Skeletal muscle tissue (tissue), 4 donors: ENCODE results near the gene PRDM7. TPM values are rescaled to one million over a fixed set of nuclear protein-coding genes. Genes with fewer than 3 reads are reported as not detected.

Experiments used
- H3K27ac ChIP-seq: one replicate; pipeline ENCODE4 v1.7.0; 2013; ENCODE audit warnings: mild to moderate bottlenecking, low read depth, low read length, inconsistent platforms
- H3K27me3 ChIP-seq, 3 donors: one replicate each; pipeline ENCODE4 v1.7.0; 2013; ENCODE audit warnings: low read length in 3 of 3; ENCODE audit not compliant: control insufficient read depth in 3 of 3, insufficient read depth in 3 of 3
- H3K36me3 ChIP-seq, 3 donors: one replicate each; pipeline ENCODE4 v1.7.0; 2013; ENCODE audit warnings: low read length in 3 of 3; ENCODE audit not compliant: control insufficient read depth in 3 of 3, insufficient read depth in 3 of 3
- H3K4me1 ChIP-seq, 3 donors: one replicate each; pipeline ENCODE4 v1.7.0; 2013; ENCODE audit warnings: low read length in 3 of 3, mild to moderate bottlenecking in 3 of 3; ENCODE audit not compliant: control insufficient read depth in 3 of 3, insufficient read depth in 3 of 3
- H3K4me3 ChIP-seq, 3 donors: one replicate each; pipeline ENCODE4 v1.7.0; 2013; ENCODE audit warnings: low read length in 3 of 3
- H3K9ac ChIP-seq, 3 donors: one replicate each; pipeline ENCODE4 v1.7.0; 2013; ENCODE audit warnings: low read length in 3 of 3, mild to moderate bottlenecking in 3 of 3, moderate library complexity in 2 of 3, low read depth in 1 of 3
- H3K9me3 ChIP-seq, 3 donors: one replicate each; pipeline ENCODE4 v1.7.0; 2013; ENCODE audit warnings: low read length in 3 of 3; ENCODE audit not compliant: control insufficient read depth in 3 of 3
- total RNA-seq: library from RNA; depleted of rRNA; stranded (reverse); fragments of >200 nt; gene quantifications from one replicate; pipeline ENCODE4 v1.2.3, GENCODE V29; 2014
- donor health status: Osteomylitis.

PRDM7 gene
- total RNA-seq, 1 donor from 2014 or later = not detected

DNA sequence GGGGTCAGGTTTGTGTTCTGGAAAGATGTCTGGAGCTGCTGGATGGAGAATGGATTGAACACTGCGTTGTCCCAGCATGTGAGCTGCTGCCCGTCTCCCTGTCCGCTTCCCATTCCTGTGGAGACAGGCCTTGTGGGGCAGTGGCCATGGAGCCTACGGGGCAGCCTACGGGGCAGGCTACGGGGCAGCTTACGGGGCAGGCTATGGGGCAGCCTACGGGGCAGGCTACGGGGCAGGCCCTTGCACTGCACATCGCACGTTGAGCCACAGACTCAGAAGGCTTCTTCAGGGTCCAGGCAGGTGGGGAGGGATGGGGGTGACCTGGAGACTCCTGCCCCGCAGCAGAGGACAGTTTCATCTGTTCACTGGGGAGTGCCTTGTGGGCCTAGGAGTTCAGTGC lies 48.1 kb downstream of the PRDM7 start:
- H3K36me3 ChIP-seq = peaks cover 14 to 28% (median 19%) of the 10 kb centered on the region in 3 donors
- no peak overlapping the region for H3K9ac ChIP-seq
- H3K4me3 ChIP-seq = no peak overlapping the region
- H3K4me1 ChIP-seq = no peaks in the 10 kb centered on the region
- no peak overlapping the region for H3K27ac ChIP-seq
- no peaks in the 10 kb centered on the region for H3K9me3 ChIP-seq
- no peaks in the 10 kb centered on the region for H3K27me3 ChIP-seq

DNA sequence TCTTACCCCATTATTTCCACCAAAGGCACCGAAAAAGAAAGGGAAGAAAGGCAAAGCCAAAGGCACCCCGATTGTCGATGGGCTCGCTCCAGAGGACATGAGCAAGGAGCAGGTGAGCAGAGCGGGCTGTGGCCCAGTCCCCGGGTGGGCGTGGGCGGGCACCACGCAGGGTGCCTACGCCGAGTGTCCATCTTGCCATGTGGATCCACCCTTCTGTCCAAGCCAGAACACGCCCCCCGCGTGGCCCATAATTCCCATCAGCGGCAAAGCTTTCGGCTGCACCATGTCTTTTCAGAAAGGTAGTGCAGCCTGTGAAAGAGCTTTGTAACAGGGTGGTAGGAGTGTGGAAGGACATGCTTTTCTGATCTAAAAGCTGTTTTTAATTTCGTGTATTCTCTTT lies 49.5 kb downstream of the PRDM7 start:
- Histone ChIP-seq H3K9me3 (no peaks in the 10 kb centered on the region), H3K36me3 (peaks cover 14 to 19% (median 16%) of the 10 kb centered on the region in 3 donors), H3K27ac (no peak overlapping the region), H3K9ac (no peak overlapping the region), H3K4me1 (peaks cover 7 to 9% (median 8%) of the 10 kb centered on the region in 3 donors), H3K4me3 (no peak overlapping the region), H3K27me3 (no peaks in the 10 kb centered on the region)

DNA sequence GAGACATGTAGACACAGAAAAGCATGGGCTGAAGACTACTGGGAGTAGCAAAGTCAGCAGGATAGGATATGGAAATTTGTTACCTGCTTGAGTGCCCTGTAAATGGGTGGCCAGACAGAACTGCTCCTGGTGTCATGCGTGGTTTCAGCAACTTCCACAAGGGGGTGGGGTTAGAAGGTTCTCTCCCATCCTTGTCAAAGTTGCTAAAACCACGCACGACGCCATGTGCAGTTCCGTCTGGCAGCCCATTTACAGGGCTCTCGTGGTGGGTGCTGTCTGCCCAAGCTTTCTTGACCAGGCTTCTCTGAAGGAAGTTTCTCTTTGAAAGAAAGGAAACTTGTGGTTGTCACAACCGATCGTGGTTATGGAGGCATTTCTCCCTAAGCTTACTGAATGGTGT lies 51.0 kb downstream of the PRDM7 start:
- Histone ChIP-seq H3K4me1 (peaks cover 14 to 21% (median 19%) of the 10 kb centered on the region in 3 donors), H3K27ac (no peak overlapping the region), H3K36me3 (peaks cover 4 to 9% (median 6%) of the 10 kb centered on the region in 3 donors), H3K9ac (no peak overlapping the region), H3K9me3 (no peaks in the 10 kb centered on the region), H3K4me3 (no peak overlapping the region), H3K27me3 (no peaks in the 10 kb centered on the region)

GRCh38 chr16:90023078-90023447 lies 54.1 kb downstream of the PRDM7 start:
- peak overlapping the region; percentile 77 to 81 (median 81) for H3K9ac ChIP-seq
- peak overlapping the region; percentile 78 to 85 (median 79) for H3K4me3 ChIP-seq
- H3K4me1 ChIP-seq = peaks cover 32 to 35% (median 33%) of the 10 kb centered on the region in 3 donors
- H3K36me3 ChIP-seq = peaks cover 0 to 1% (median 0%) of the 10 kb centered on the region in 3 donors
- H3K27me3 ChIP-seq = no peaks in the 10 kb centered on the region
- H3K9me3 ChIP-seq = no peaks in the 10 kb centered on the region
- peak overlapping the region; percentile 60 for H3K27ac ChIP-seq

DNA sequence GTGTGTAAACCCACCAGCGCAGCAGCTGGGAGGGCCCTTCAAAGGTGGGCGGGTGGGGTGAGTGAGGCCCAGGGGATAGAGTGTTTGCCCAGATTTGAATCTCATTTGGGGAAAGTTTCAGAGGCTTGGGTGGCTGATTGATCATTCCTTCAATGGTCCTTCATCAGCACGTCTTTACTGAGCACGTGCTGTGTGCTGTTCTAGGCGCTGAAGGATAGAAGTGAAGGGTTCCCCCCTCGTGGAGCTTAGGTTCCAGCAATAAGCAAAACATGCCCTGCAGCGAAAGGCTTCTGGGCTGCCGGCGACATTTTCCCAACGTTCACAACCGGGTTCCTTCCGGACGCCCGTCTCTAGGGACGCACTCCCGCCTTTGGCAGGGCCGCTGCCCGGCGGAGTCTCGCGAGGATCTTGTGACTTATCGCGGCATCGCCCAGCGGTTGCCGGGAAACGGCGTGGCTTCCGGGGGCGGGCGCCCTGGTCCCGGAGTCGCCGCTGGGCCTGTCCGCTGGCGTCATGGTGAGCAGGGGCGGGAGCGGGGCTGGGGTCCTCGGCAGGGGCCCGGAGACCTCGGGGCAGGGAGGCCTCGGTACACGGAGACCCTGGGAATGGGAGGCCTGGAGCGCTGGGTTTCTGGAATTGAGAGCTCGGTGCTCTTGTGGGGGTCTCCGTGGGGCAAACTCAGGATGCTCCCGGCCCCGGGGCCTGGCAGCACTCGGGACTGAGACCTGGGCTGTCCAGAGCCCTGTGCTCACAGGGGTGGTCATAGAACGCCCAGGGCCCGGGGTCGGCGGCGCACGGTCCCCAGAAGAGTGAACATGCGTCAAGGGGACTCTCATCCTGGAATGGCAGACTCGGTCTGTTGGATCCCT lies 54.7 kb downstream of the PRDM7 start:
- H3K27me3 ChIP-seq = no peaks in the 10 kb centered on the region
- no peaks in the 10 kb centered on the region for H3K9me3 ChIP-seq
- H3K9ac ChIP-seq = peak overlapping the region; percentile 77 to 81 (median 81)
- peaks cover 32 to 38% (median 36%) of the 10 kb centered on the region in 3 donors for H3K4me1 ChIP-seq
- H3K27ac ChIP-seq = peak overlapping the region; percentile 60
- peak overlapping the region; percentile 78 to 85 (median 79) for H3K4me3 ChIP-seq
- no peaks in the 10 kb centered on the region for H3K36me3 ChIP-seq

DNA sequence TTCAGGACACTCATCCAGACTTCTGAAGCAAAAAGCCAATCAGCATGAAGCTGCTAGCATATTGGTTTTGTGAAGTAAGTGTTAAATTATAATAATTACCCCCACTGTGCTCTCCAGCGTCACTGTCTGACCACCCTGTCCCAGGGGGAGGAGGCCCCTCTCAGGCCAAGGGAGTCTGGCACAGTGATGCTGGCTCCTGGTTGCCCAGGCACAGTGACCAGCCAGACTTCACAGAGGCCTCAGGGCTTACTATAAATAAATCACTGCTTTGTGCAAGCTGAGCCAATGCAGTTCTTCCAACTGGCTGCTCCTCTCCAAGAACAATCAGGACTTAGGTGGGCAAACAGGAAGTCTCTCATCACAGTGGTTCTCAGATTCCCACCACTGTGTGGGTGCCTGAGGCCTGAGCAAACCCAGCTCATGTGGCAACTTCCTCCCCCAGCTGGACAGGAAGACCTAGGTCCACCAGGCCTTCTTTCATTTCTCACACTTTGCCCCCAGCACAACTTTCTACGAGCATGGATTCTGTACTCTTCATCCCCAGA lies 56.2 kb downstream of the PRDM7 start:
- H3K9ac ChIP-seq = peak overlapping the region in 2 of 3 donors; percentile 7 to 79
- H3K9me3 ChIP-seq = no peaks in the 10 kb centered on the region
- H3K36me3 ChIP-seq = no peaks in the 10 kb centered on the region
- no peaks in the 10 kb centered on the region for H3K27me3 ChIP-seq
- peak overlapping the region in 2 of 3 donors; percentile 31 to 61 for H3K4me3 ChIP-seq
- peak overlapping the region; percentile 32 for H3K27ac ChIP-seq
- H3K4me1 ChIP-seq = peaks cover 37 to 46% (median 38%) of the 10 kb centered on the region in 3 donors

- H3K27ac ChIP-seq = peak overlapping the region; percentile 32
- H3K27me3 ChIP-seq = no peaks in the 10 kb centered on the region
- peak overlapping the region; percentile 58 to 61 (median 60) for H3K4me3 ChIP-seq
- peak overlapping the region; percentile 7 to 79 (median 40) for H3K9ac ChIP-seq
- H3K9me3 ChIP-seq = no peaks in the 10 kb centered on the region
- peaks cover 37 to 48% (median 43%) of the 10 kb centered on the region in 3 donors for H3K4me1 ChIP-seq
- no peaks in the 10 kb centered on the region for H3K36me3 ChIP-seq
Measured at GRCh38 chr16:90020260-90020837, 56.8 kb downstream of the PRDM7 start.

- H3K27ac ChIP-seq = peak overlapping the region; percentile 64
- H3K4me3 ChIP-seq = peak overlapping the region; percentile 58 to 61 (median 60)
- H3K36me3 ChIP-seq = no peaks in the 10 kb centered on the region
- peak overlapping the region; percentile 51 to 79 (median 73) for H3K9ac ChIP-seq
- no peaks in the 10 kb centered on the region for H3K27me3 ChIP-seq
- H3K4me1 ChIP-seq = peaks cover 37 to 48% (median 43%) of the 10 kb centered on the region in 3 donors
- no peaks in the 10 kb centered on the region for H3K9me3 ChIP-seq
Measured at GRCh38 chr16:90019543-90020259, 57.4 kb downstream of the PRDM7 start.

DNA sequence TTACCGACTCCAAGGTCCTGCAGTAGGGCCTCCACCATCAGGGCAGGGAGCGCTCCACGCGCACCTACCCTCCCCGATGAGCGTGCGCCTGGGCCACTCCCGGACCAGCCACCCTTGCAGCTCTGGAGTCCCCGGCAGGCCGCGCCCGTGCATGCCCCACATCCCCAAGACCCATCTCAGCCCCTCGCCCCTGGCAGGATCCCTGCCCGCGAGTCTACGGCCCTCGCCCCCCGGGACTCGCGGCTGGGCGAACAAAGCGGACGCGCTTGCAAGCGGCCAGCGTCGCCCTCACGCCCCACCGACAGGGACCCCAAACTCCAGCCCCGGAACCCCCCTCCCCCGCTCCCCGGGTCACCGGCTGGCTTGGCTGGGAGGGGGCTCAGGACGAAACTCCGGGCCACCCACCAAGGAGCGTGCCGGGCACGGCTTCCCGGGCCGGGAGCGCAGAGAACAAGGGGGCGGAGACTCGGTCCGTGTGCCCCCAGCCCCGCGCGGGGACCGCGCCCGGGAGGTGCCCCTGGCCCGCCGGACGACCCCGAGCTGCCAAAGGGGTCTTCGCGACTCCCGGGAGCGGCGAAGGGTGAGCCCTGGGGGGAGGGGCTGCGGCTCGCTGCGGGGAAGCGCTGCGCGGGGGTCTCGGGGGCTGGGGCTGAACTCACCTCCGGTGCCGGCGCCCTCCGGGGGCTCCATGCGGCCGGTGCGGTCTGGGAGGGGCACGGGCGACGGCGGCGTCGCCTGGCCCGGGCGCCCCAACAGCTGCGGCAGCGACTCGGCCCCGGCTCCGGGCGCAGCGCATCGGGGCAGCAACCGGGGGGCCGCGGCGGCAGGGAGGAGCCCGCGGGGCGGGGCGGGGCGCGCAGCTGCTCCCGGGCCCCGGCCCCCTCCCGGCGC lies 58.2 kb downstream of the PRDM7 start, which contains the start of gene DBNDD1:
DBNDD1 (minus strand) TSS at position 805 of the 891 bp plus-strand sequence; CDS start at position 690, 115 bp downstream.
- peak within 1 kb of the TSS; percentile 51 to 79 (median 73) for H3K9ac ChIP-seq
- H3K27ac ChIP-seq = peak within 1 kb of the TSS; percentile 64

More for the DNA sequence above, 58.2 kb downstream of the PRDM7 start, which contains the start of gene DBNDD1:
- no peaks in the 10 kb centered on the region for H3K36me3 ChIP-seq
- H3K9me3 ChIP-seq = no peaks in the 10 kb centered on the region
- H3K27me3 ChIP-seq = no peaks in the 10 kb centered on the region
- H3K4me3 ChIP-seq = peak within 1 kb of the TSS; percentile 61 to 69 (median 63)
- peaks cover 37 to 48% (median 43%) of the 10 kb centered on the region in 3 donors for H3K4me1 ChIP-seq
